ENCODE results near the gene VCY1B. TPM values are rescaled to one million over a fixed set of nuclear protein-coding genes. Genes with fewer than 3 reads are reported as not detected.
"Not testable (repeated sequence)": the region's sequence is repeated elsewhere in the genome, so short reads cannot be mapped to it uniquely, and the experiment has no call there.

VCY1B gene
- total RNA-seq, result not detected
- long read RNA-seq, donor 1, result 0 reads
- long read RNA-seq, donor 2, result 0 reads

GRCh38 chrY:14055927-14056326 lies at the start of gene VCY1B:
TSS of gene VCY1B (plus strand) at chrY:14056227. CDS start at chrY:14056290, 63 bp downstream.
- intact Hi-C loops (cut with DNase I); DNase-seq (ENCODE audit: low spot score): not testable (repeated sequence)

GRCh38 chrY:14011916-14012315 lies 44.1 kb upstream of the VCY1B start:
- DNase-seq (ENCODE audit: low spot score); intact Hi-C loops (cut with DNase I): not testable (repeated sequence)

- DNase-seq (ENCODE audit: low spot score); intact Hi-C loops (cut with DNase I): not testable (repeated sequence)
Measured at GRCh38 chrY:14030395-14030794, 25.6 kb upstream of the VCY1B start.

- intact Hi-C loops (cut with DNase I), result no loop called here
- no peak for DNase-seq (ENCODE audit: low spot score)
Measured at GRCh38 chrY:14085877-14086276, 29.9 kb downstream of the VCY1B start.

Other genes starting within 250 kb of the VCY1B start
- gene VCY, start 69.8 kb upstream of the VCY1B start, total RNA-seq, result not detected

All from posterior vena cava (tissue), 2 donors.